ENCODE data around the gene PCDHA12. TPM values are rescaled to one million over a fixed set of nuclear protein-coding genes. Genes with fewer than 3 reads are reported as not detected.
A peak's percentile ranks its signal among the peaks of the same experiment; 100 is the strongest.

Gene PCDHA12
- total RNA-seq, 1 donor from 2014 or later, result not detected

GRCh38 chr5:140923601-140924000 lies 48.5 kb downstream of the PCDHA12 start:
- Mint-ChIP-seq H3K27me3 (peaks cover 43% of the 10 kb centered on the region), H3K9me3 (peaks cover 3% of the 10 kb centered on the region), H3K36me3 (ENCODE audit: low read depth) (no peaks in the 10 kb centered on the region), H3K4me1 (peaks cover 4% of the 10 kb centered on the region), H3K27ac (no peak overlapping the region), H3K4me3 (no peak overlapping the region)
- TF ChIP-seq, protein P1, sequence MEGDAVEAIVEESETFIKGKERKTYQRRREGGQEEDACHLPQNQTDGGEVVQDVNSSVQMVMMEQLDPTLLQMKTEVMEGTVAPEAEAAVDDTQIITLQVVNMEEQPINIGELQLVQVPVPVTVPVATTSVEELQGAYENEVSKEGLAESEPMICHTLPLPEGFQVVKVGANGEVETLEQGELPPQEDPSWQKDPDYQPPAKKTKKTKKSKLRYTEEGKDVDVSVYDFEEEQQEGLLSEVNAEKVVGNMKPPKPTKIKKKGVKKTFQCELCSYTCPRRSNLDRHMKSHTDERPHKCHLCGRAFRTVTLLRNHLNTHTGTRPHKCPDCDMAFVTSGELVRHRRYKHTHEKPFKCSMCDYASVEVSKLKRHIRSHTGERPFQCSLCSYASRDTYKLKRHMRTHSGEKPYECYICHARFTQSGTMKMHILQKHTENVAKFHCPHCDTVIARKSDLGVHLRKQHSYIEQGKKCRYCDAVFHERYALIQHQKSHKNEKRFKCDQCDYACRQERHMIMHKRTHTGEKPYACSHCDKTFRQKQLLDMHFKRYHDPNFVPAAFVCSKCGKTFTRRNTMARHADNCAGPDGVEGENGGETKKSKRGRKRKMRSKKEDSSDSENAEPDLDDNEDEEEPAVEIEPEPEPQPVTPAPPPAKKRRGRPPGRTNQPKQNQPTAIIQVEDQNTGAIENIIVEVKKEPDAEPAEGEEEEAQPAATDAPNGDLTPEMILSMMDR (IDR thresholded peaks at IDR 0.05), result no peak
- DNase-seq (no peak), ATAC-seq (ENCODE audit: low read depth) (no peak)
- ChIA-PET CTCF (no interaction called here), POLR2A (no interaction called here)
- intact Hi-C loops (cut with micrococcal nuclease), result no loop called here

DNA sequence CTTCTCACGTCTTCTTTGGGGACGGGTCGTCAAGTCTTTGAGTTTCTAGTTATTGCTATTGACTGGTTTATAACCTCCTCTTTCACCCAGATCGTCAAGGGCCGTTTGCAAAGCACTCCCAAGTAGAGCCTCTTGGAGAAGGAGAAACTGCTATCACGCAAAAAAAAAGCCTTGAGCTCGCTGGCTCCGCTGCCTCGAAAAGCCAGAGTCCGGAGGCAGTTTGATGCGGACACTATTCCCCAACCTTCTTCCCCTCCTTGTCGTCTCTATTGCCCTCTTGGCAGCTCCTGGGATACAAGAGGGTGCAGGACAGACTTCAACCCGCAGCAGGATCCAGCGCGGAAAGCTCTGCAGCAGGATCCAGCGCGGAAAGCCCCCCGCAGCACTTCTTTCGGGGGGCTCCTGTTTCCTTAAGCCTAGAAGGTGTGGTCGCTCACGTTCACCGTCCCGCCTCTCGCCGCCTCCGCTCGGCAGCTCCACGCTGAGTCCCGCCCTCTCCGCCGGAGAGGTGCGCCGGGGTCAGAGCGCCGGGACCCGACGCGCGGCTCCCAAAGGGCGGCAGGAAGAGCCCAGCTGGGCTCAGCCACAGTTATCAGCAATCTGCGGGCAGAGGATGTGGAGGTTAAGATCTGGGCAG lies 50.8 kb downstream of the PCDHA12 start, which contains the start of gene PCDHAC1:
Gene PCDHAC1 (plus strand): TSS at position 494 of the 637 bp plus-strand sequence. CDS start 594 bp downstream, outside the sequence.
- ChIA-PET CTCF (no interaction called here), POLR2A (no interaction called here)
- ATAC-seq (ENCODE audit: low read depth) (no peak), DNase-seq (no peak)
- Mint-ChIP-seq H3K9me3 (peaks cover 2% of the 10 kb centered on the region), H3K4me1 (peaks cover 4% of the 10 kb centered on the region), H3K36me3 (ENCODE audit: low read depth) (no peaks in the 10 kb centered on the region), H3K27me3 (peaks cover 42% of the 10 kb centered on the region), H3K27ac (no peak within 1 kb of the TSS), H3K4me3 (peak within 1 kb of the TSS; percentile 41)
- TF ChIP-seq, protein P1 (IDR thresholded peaks at IDR 0.05), result no peak
- intact Hi-C loops (cut with micrococcal nuclease), result no loop called here

DNA sequence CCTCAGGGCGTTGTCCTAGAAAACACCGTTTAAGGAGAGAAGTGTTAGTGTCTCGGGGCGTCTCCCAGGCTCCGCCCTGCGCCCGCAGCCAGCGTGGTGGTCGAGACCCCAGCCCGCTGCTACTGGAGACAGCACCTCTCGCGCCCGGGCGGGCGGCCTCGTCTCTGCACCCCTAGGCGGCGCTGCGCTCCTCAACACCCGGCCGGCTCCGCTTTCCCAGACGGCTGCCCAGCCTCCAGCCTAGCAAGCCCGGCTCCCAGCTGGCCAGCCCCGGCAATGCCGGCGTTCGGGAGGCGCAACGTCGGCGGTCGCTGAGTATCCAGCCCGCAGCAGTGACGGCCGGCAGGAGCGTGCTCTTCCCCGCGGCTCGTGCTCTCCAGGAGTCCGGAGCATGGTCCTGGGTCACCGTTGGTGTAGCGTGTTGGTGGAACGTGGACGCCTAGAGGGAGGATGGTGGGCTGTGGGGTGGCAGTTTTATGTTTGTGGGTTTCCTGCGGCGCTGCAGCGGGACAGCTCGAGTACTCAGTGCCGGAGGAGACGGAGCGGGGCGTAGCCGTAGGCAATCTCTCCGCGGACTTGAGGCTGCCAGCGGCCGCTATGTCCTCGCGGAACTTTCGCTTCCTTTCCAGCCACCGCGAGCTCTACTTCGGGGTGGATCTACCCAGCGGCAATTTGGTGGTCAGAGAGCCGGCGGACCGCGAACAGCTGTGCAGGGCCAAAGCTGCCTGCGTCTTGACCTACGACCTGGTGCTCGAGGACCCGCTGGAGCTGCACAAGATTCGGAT lies 51.5 kb downstream of the PCDHA12 start:
- ChIA-PET POLR2A (no interaction called here), CTCF (no interaction called here)
- TF ChIP-seq, protein P1 (IDR thresholded peaks at IDR 0.05), result no peak
- Mint-ChIP-seq H3K4me1 (peaks cover 4% of the 10 kb centered on the region), H3K4me3 (peak overlapping the region; percentile 41), H3K27ac (no peak overlapping the region), H3K27me3 (peaks cover 42% of the 10 kb centered on the region), H3K9me3 (peaks cover 2% of the 10 kb centered on the region), H3K36me3 (ENCODE audit: low read depth) (no peaks in the 10 kb centered on the region)
- intact Hi-C loops (cut with micrococcal nuclease), result no loop called here
- DNase-seq (no peak), ATAC-seq (ENCODE audit: low read depth) (no peak)

DNA sequence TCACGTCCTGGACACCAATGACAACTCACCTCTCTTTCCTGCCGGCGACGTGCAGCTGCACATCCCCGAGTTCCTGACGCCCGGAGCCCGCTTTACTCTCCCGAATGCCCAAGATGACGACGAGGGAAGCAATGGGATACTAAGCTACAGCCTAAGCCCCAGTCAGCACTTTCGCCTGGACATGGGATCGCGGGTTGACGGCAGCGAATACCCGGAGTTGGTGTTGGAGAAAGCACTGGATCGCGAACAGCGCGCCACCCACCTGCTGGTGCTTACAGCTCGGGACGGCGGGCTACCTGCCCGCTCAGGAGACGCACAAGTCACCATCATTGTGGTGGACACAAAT lies 52.1 kb downstream of the PCDHA12 start:
- Mint-ChIP-seq H3K9me3 (peaks cover 2% of the 10 kb centered on the region), H3K27ac (no peak overlapping the region), H3K36me3 (ENCODE audit: low read depth) (no peaks in the 10 kb centered on the region), H3K27me3 (peaks cover 39% of the 10 kb centered on the region), H3K4me1 (peaks cover 4% of the 10 kb centered on the region), H3K4me3 (peak overlapping the region; percentile 41)
- ATAC-seq (ENCODE audit: low read depth) (no peak), DNase-seq (no peak)
- POLR2A ChIA-PET, result no interaction called here
- CTCF ChIA-PET, result no interaction called here
- intact Hi-C loops (cut with micrococcal nuclease), result no loop called here
- TF ChIP-seq, protein P1 (IDR thresholded peaks at IDR 0.05), result no peak

Other genes with a start within 250 kb of the PCDHA12 start
- 0.54 and 1.2 TPM in 2 replicates for gene CD14, start 242.1 kb upstream of the PCDHA12 start, total RNA-seq
- 20.1 and 23.3 TPM in 2 replicates for gene TMCO6, start 235.9 kb upstream of the PCDHA12 start, total RNA-seq
- gene NDUFA2, start 227.7 kb upstream of the PCDHA12 start, total RNA-seq, result 52.2 and 63.6 TPM in 2 replicates
- gene IK, start 227.5 kb upstream of the PCDHA12 start, total RNA-seq, result 104 and 114 TPM in 2 replicates
- 33.8 and 36.9 TPM in 2 replicates for gene WDR55, start 210.4 kb upstream of the PCDHA12 start, total RNA-seq
- gene DND1, start 201.7 kb upstream of the PCDHA12 start, total RNA-seq, result 2.6 and 3.4 TPM in 2 replicates
- gene HARS1, start 183.9 kb upstream of the PCDHA12 start, total RNA-seq, result 78.2 and 84.0 TPM in 2 replicates
- 45.7 and 48.5 TPM in 2 replicates for gene HARS2, start 183.9 kb upstream of the PCDHA12 start, total RNA-seq
- gene ZMAT2, start 174.9 kb upstream of the PCDHA12 start, total RNA-seq, result 67.8 and 70.2 TPM in 2 replicates
- gene PCDHA1, start 89.2 kb upstream of the PCDHA12 start, total RNA-seq, result not detected in 2 replicates
- not detected in 2 replicates for gene PCDHA2, start 80.5 kb upstream of the PCDHA12 start, total RNA-seq
- not detected in 2 replicates for gene PCDHA3, start 74.3 kb upstream of the PCDHA12 start, total RNA-seq
- gene PCDHA4, start 68.2 kb upstream of the PCDHA12 start, total RNA-seq, result not detected in 2 replicates
- gene PCDHA5, start 53.7 kb upstream of the PCDHA12 start, total RNA-seq, result not detected in 2 replicates
- gene PCDHA6, start 47.3 kb upstream of the PCDHA12 start, total RNA-seq, result not detected in 2 replicates
- gene PCDHA7, start 41.0 kb upstream of the PCDHA12 start, total RNA-seq, result not detected in 2 replicates
- gene PCDHA8, start 34.1 kb upstream of the PCDHA12 start, total RNA-seq, result not detected in 2 replicates
- gene PCDHA9, start 26.9 kb upstream of the PCDHA12 start, total RNA-seq, result not detected in 2 replicates
- gene PCDHA10, start 19.4 kb upstream of the PCDHA12 start, total RNA-seq, result 0.07 TPM in 1 of 2 replicates, not detected in the other
- gene PCDHA11, start 6.4 kb upstream of the PCDHA12 start, total RNA-seq, result not detected in 2 replicates
- not detected in 2 replicates for gene PCDHA13, start 6.8 kb downstream of the PCDHA12 start, total RNA-seq
- gene PCDHAC1, start 51.0 kb downstream of the PCDHA12 start, total RNA-seq, result not detected in 2 replicates
- gene PCDHAC2, start 91.2 kb downstream of the PCDHA12 start, total RNA-seq, result not detected in 2 replicates
- gene PCDHB1, start 176.1 kb downstream of the PCDHA12 start, total RNA-seq, result not detected in 2 replicates
- not detected in 2 replicates for gene PCDHB2, start 219.3 kb downstream of the PCDHA12 start, total RNA-seq
- gene PCDHB3, start 225.2 kb downstream of the PCDHA12 start, total RNA-seq, result 0.07 TPM in 1 of 2 replicates, not detected in the other
- not detected in 2 replicates for gene PCDHB4, start 246.5 kb downstream of the PCDHA12 start, total RNA-seq

Measured in activated B cell treated with CpG ODN at 0.5 μM for 24 hours (primary cell).